Ovary (tissue), 9 donors: Measurements from ENCODE around the gene ATP2B2. TPM values are rescaled to one million over a fixed set of nuclear protein-coding genes. Genes with fewer than 3 reads are reported as not detected.

ENCODE experiments used
- DNase-seq, 5 donors: peaks; one replicate each; pipeline ENCODE4 v3.0.0-alpha.2; 2019 to 2020
- H3K27ac ChIP-seq, 2 donors: fragments of 200-600 bp; one replicate each; pipeline versions ENCODE4 v1.5.1 to v1.8.0; 2019 to 2022
- H3K27me3 ChIP-seq: fragments of 200-600 bp; one replicate; pipeline ENCODE4 v1.8.0; 2022
- H3K36me3 ChIP-seq: fragments of 200-600 bp; sonication (generic); one replicate; pipeline ENCODE4 v1.5.1; 2019
- H3K4me1 ChIP-seq: one replicate; pipeline ENCODE4 v1.8.1; 2013; ENCODE audit warnings: mild to moderate bottlenecking, moderate library complexity; ENCODE audit not compliant: insufficient read depth
- H3K4me3 ChIP-seq: fragments of 200-600 bp; sonication (generic); one replicate; pipeline ENCODE4 v1.5.1; 2017
- H3K9me3 ChIP-seq, 2 donors: fragments of 200-600 bp in 1 of 2; sonication (generic) in 1 of 2; one replicate each; pipeline versions ENCODE4 v1.5.1 to v1.8.1; 2013 to 2019; ENCODE audit warnings: mild to moderate bottlenecking in 1 of 2, moderate library complexity in 1 of 2
- EP300 ChIP-seq: sonication (generic); formaldehyde crosslinking; IDR thresholded peaks from one replicate; pipeline ENCODE4 v1.6.1; 2017; ENCODE audit warnings: antibody characterized with exemption
- POLR2A ChIP-seq: fragments of 450-650 bp; IDR thresholded peaks from one replicate; pipeline ENCODE4 v1.6.1; 2017; ENCODE audit warnings: antibody characterized with exemption, mild to moderate bottlenecking, moderate library complexity
- WGBS, 3 donors: extraction: QIAGEN DNeasy Blood & Tissue Kit in 1 of 3; methylation state at CpG; one replicate each; pipeline versions ENCODE4 v1.1.5 to v1.1.7; 2013 to 2017; 5-methylcytosine and 5-hydroxymethylcytosine counted together
- intact Hi-C, 4 donors: fragments of 100-400 bp; cut with DNase I; formaldehyde crosslinking; loops; one replicate each; pipeline versions ENCODE4 v1.11.0 to v1.15.1; 2022 to 2023
- polyA plus RNA-seq, 2 donors: library from polyadenylated mRNA; stranded (reverse); fragments of 200-250 nt in 1 of 2; fragments of 350-450 nt in 1 of 2; fragmentation: Illumina TruSeq in 1 of 2; extraction: RNeasy Lipid Tissue Mini Kit (QIAGEN cat#74804) in 1 of 2; gene quantifications; one replicate each; pipeline ENCODE4 v1.2.3, GENCODE V29; 2013 to 2014
- total RNA-seq, 7 donors: library from RNA; depleted of rRNA in 2 of 7; stranded (reverse); fragments of >200 nt in 2 of 7; fragmentation: NEBNext Ultra II Directional in 3 of 7; extraction: Animal tissue kit (Norgen Biotek cat#: 25700) in 3 of 7; gene quantifications; one replicate each; pipeline versions ENCODE4 v1.1.0 to v1.2.4, GENCODE V29; 2016 to 2023
- TF ChIP-seq, protein P1 (sequence below), 3 donors: fragments of 450-650 bp in 2 of 3; fragments of 200-600 bp in 1 of 3; IDR thresholded peaks; one replicate each; pipeline versions ENCODE4 v1.5.1 to v1.8.0; 2016 to 2022; ENCODE audit warnings: antibody characterized with exemption in 3 of 3, mild to moderate bottlenecking in 1 of 3
- donor health status: DM: no; HTN: no; CAD: no; lungs with moderate emphysema.
- donor health status: DM: no; HTN: no; CAD: no.
- donor health status: Bipolar disorder and iron deficiency.
- donor health status: DM: yes; HTN: yes; CAD: no.
- donor health status: DM: no; HTN: no; CAD: no.
- donor health status: DM: yes; HTN: yes; CAD: no.

ATP2B2 gene
- total and polyA plus RNA-seq, 9 donors = 0.05 to 11.6 (median 0.52) TPM; not detected in 2

GRCh38 chr3:10480871-10481378 lies 24.5 kb downstream of the ATP2B2 start:
- no peak for DNase-seq
- Histone ChIP-seq H3K4me1 (no peaks in the 10 kb centered on the region), H3K36me3 (no peaks in the 10 kb centered on the region), H3K27me3 (no peaks in the 10 kb centered on the region), H3K27ac (no peak overlapping the region), H3K4me3 (no peak overlapping the region), H3K9me3 (no peaks in the 10 kb centered on the region)
- intact Hi-C loops = no loop called here
- TF ChIP-seq EP300 (no peak), POLR2A (no peak)
- TF ChIP-seq, protein P1, sequence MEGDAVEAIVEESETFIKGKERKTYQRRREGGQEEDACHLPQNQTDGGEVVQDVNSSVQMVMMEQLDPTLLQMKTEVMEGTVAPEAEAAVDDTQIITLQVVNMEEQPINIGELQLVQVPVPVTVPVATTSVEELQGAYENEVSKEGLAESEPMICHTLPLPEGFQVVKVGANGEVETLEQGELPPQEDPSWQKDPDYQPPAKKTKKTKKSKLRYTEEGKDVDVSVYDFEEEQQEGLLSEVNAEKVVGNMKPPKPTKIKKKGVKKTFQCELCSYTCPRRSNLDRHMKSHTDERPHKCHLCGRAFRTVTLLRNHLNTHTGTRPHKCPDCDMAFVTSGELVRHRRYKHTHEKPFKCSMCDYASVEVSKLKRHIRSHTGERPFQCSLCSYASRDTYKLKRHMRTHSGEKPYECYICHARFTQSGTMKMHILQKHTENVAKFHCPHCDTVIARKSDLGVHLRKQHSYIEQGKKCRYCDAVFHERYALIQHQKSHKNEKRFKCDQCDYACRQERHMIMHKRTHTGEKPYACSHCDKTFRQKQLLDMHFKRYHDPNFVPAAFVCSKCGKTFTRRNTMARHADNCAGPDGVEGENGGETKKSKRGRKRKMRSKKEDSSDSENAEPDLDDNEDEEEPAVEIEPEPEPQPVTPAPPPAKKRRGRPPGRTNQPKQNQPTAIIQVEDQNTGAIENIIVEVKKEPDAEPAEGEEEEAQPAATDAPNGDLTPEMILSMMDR (IDR thresholded peaks at IDR 0.05) = no peak
- 72 to 76% (median 74%) methylated on average over 4 of the region's 4 CpGs for WGBS, 3 donors

DNA sequence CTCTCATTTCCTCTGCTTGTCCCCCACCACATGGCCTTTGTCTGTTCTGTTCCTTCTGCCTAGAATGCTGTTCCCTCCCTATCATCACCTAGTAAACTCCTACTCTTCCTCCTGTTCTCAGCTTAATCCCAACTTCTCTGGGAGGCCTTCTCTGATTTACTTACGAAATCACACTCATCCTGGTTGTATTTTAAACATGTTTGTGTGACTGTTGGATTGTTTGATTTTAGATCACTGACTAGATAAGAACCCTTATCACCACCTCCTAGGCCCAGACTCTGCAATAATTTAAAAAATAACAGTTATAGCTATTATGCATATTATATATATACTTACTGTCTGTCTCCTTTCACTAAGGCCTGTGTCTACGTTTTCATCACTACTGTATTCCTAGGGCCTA lies 26.1 kb downstream of the ATP2B2 start:
- H3K27ac ChIP-seq = no peak overlapping the region
- no peaks in the 10 kb centered on the region for H3K9me3 ChIP-seq
- DNase-seq = no peak
- intact Hi-C loops = no loop called here
- TF ChIP-seq EP300 = no peak
- TF ChIP-seq, protein P1 (IDR thresholded peaks at IDR 0.05) = no peak
- TF ChIP-seq POLR2A = no peak
- no peaks in the 10 kb centered on the region for H3K27me3 ChIP-seq
- H3K4me1 ChIP-seq = no peaks in the 10 kb centered on the region
- H3K4me3 ChIP-seq = no peak overlapping the region
- 66 to 80% (median 73%) methylated on average over 2 of the region's 2 CpGs for WGBS, 3 donors
- no peaks in the 10 kb centered on the region for H3K36me3 ChIP-seq

DNA sequence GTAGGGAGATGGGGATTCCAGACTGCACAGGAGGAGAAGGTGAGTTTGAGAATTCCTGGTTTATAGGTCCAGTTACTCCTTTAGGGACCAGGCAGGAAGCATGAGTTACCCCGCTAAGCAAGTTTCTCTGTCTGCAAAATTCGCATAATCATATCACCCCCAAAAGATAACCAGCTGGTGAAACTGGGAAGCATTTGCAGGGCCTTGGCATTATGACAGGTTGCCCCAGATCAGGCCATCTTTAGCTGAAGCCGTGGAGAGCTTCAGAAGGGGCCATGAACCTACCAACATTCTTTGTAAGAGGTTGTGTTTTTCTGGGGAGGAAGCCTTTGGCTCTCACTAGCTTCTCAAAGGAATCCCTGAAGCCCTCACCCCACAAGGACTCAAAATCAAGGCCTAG lies 29.4 kb downstream of the ATP2B2 start:
- no peaks in the 10 kb centered on the region for H3K4me1 ChIP-seq
- no peak for DNase-seq
- no peak overlapping the region for H3K4me3 ChIP-seq
- no peaks in the 10 kb centered on the region for H3K27me3 ChIP-seq
- H3K9me3 ChIP-seq = no peaks in the 10 kb centered on the region
- WGBS, 3 donors = 50 to 79% (median 63%) methylated on average over 3 of the region's 3 CpGs
- intact Hi-C loops = no loop called here
- TF ChIP-seq, protein P1 (IDR thresholded peaks at IDR 0.05) = no peak
- no peak overlapping the region for H3K27ac ChIP-seq
- no peaks in the 10 kb centered on the region for H3K36me3 ChIP-seq

- 40 to 47% (median 41%) methylated on average over 9 of the region's 9 CpGs for WGBS, 3 donors
- TF ChIP-seq, protein P1 (IDR thresholded peaks at IDR 0.05) = no peak
- TF ChIP-seq EP300 (no peak), POLR2A (no peak)
- Histone ChIP-seq H3K4me1 (no peaks in the 10 kb centered on the region), H3K27ac (no peak overlapping the region), H3K27me3 (no peaks in the 10 kb centered on the region), H3K36me3 (no peaks in the 10 kb centered on the region), H3K9me3 (no peaks in the 10 kb centered on the region), H3K4me3 (no peak overlapping the region)
- intact Hi-C loops = no loop called here
- no peak for DNase-seq
Observed at GRCh38 chr3:10474847-10475246, 30.5 kb downstream of the ATP2B2 start.
